Stimulated activated naive CD8-positive, alpha-beta T cell treated with anti-CD3 and anti-CD28 coated beads, Interleukin-15, amount 100 ng/mL, for 72 hours (primary cell): ENCODE measurements around the gene MAST4.

ENCODE experiments used
- ATAC-seq: fragments of 150-1000 bp; cut with Tn5 transposase; 2 replicates; pipeline ENCODE4 v1.10.0; 2021; ENCODE audit warnings: mild to moderate bottlenecking, moderate library complexity
- DNase-seq, 2 donors: peaks; one replicate each; pipeline ENCODE4 v3.0.0; 2021 to 2022
- H3K27ac Mint-ChIP-seq, 2 donors: one replicate each; pipeline ENCODE4 v1.8.0; 2022; ENCODE audit warnings: mild to moderate bottlenecking in 2 of 2, mixed read lengths in 2 of 2, moderate library complexity in 2 of 2
- H3K27me3 Mint-ChIP-seq: one replicate; pipeline ENCODE4 v1.8.0; 2022; ENCODE audit warnings: mixed read lengths
- H3K4me1 Mint-ChIP-seq: one replicate; pipeline ENCODE4 v1.8.0; 2022; ENCODE audit warnings: mild to moderate bottlenecking, mixed read lengths
- H3K4me3 Mint-ChIP-seq, 2 donors: one replicate each; pipeline ENCODE4 v1.8.0; 2022; ENCODE audit warnings: mild to moderate bottlenecking in 2 of 2, mixed read lengths in 2 of 2, moderate library complexity in 1 of 2
- H3K9me3 Mint-ChIP-seq, 2 donors: one replicate each; pipeline ENCODE4 v1.8.0; 2022; ENCODE audit warnings: mixed read lengths in 2 of 2

MAST4 gene

GRCh38 chr5:66655395-66656324 lies 59.5 kb downstream of the MAST4 start:
- H3K9me3 Mint-ChIP-seq, result peaks cover 0 to 5% of the 10 kb centered on the region in 2 donors
- DNase-seq, result no peak
- no peaks in the 10 kb centered on the region for H3K4me1 Mint-ChIP-seq
- no peak overlapping the region for H3K4me3 Mint-ChIP-seq
- peaks cover 9% of the 10 kb centered on the region for H3K27me3 Mint-ChIP-seq
- no peak overlapping the region for H3K27ac Mint-ChIP-seq
- ATAC-seq, result no peak

DNA sequence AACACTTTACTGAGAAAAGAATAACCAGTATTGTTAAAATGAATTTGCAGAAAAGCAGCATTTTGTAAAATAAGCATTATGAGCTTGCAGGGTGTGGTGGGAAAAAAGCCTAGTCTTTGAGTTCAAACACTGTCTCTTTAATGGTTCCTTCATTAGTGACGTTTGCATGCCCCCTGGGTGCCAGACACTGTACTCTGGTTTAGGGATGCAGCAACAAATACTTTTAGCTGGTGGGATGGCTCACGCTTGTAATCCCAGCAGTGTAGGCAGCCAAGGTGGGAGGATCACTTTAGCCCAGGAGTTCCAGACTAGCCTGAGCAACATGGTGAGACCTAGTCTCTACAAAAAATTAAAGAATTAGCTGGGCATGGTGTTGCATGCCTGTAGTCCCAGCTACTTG lies 62.3 kb downstream of the MAST4 start:
- Mint-ChIP-seq H3K4me1 (no peaks in the 10 kb centered on the region), H3K9me3 (peaks cover 2 to 6% of the 10 kb centered on the region in 2 donors), H3K4me3 (no peak overlapping the region), H3K27ac (no peak overlapping the region), H3K27me3 (peaks cover 9% of the 10 kb centered on the region)
- no peak for ATAC-seq
- no peak for DNase-seq

DNA sequence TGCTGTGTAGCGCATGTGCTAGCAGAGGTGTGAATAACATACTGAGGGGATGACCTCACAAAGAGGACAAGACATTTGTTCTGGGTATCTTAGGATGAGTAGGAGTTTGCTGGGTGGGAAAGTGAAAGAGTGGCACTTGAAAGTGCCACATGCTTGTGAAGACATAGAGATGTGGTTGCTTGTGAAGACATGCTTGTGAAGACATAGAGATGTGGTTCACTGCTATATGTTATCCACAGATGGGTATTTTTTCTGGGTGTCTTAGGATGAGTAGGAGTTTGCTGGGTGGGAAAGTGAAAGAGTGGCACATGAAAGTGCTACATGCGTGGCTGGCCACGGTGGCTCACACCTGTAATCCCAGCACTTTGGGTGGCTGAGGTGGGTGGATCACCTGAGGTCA lies 63.6 kb downstream of the MAST4 start:
- no peak overlapping the region for H3K4me3 Mint-ChIP-seq
- ATAC-seq, result peak; percentile 69
- DNase-seq, result no peak

DNA sequence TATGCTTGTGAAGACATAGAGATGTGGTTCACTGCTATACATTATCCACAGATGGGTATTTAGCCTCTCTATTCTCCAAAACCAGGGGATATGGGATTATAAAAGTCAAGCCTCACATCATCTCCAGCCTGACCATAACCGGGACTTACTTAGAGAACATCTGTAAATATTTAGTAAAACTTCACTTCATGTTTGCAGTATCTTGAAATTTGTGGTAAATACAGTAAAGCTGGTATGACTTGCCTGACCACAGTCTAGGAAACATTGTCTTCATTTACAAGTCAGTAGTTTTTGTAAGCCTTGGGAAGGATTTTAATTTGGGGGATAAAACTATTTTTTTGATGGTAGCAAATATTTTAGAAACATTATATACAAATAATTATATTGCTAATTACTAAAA lies 64.2 kb downstream of the MAST4 start:
- no peaks in the 10 kb centered on the region for H3K4me1 Mint-ChIP-seq
- H3K4me3 Mint-ChIP-seq, result no peak overlapping the region
- H3K9me3 Mint-ChIP-seq, result peaks cover 8 to 18% of the 10 kb centered on the region in 2 donors
- no peak overlapping the region for H3K27ac Mint-ChIP-seq
- DNase-seq (no peak), ATAC-seq (no peak)
- peaks cover 15% of the 10 kb centered on the region for H3K27me3 Mint-ChIP-seq

More for the DNA sequence above, 63.6 kb downstream of the MAST4 start:
- peaks cover 8 to 15% of the 10 kb centered on the region in 2 donors for H3K9me3 Mint-ChIP-seq
- H3K27ac Mint-ChIP-seq, result no peak overlapping the region
- H3K4me1 Mint-ChIP-seq, result no peaks in the 10 kb centered on the region
- H3K27me3 Mint-ChIP-seq, result peaks cover 15% of the 10 kb centered on the region

GRCh38 chr5:66661149-66661548 lies 65.0 kb downstream of the MAST4 start:
- Mint-ChIP-seq H3K27me3 (peaks cover 15% of the 10 kb centered on the region), H3K27ac (no peak overlapping the region), H3K4me3 (no peak overlapping the region), H3K9me3 (peaks cover 8 to 18% of the 10 kb centered on the region in 2 donors), H3K4me1 (no peaks in the 10 kb centered on the region)
- no peak for DNase-seq
- no peak for ATAC-seq

DNA sequence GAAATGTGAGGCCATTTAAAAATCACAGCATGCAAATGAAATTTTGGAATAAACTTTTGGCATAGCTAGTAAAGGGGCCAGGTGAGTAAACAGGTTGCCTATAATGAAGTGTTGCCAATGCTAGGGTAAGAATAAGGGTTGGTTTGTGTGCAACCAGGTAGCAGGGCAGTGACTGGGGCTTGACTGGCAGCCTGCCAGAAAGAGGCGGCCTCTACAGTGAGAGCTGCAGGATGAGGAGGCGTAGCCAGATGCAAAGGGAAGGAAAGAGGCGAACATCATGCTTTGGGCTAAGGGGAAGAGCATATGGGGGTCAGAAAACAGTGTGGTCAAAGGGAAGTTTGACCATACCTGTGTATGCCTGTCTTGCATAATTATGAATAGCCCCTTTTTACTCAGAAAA lies 70.6 kb downstream of the MAST4 start:
- H3K27ac Mint-ChIP-seq, result no peak overlapping the region
- no peak for ATAC-seq

GRCh38 chr5:66669086-66669861 lies 73.1 kb downstream of the MAST4 start:
- no peak for DNase-seq
- H3K9me3 Mint-ChIP-seq, result peaks cover 0 to 7% of the 10 kb centered on the region in 2 donors
- no peak overlapping the region for H3K4me3 Mint-ChIP-seq
- H3K27ac Mint-ChIP-seq, result no peak overlapping the region
- no peak for ATAC-seq
- peaks cover 26% of the 10 kb centered on the region for H3K27me3 Mint-ChIP-seq
- no peaks in the 10 kb centered on the region for H3K4me1 Mint-ChIP-seq

More for the DNA sequence above, 70.6 kb downstream of the MAST4 start:
- H3K9me3 Mint-ChIP-seq, result peaks cover 8 to 14% of the 10 kb centered on the region in 2 donors
- DNase-seq, result no peak
- no peak overlapping the region for H3K4me3 Mint-ChIP-seq
- no peaks in the 10 kb centered on the region for H3K4me1 Mint-ChIP-seq
- H3K27me3 Mint-ChIP-seq, result peaks cover 42% of the 10 kb centered on the region

- Mint-ChIP-seq H3K4me3 (no peak overlapping the region), H3K27ac (no peak overlapping the region), H3K27me3 (peaks cover 26% of the 10 kb centered on the region), H3K4me1 (no peaks in the 10 kb centered on the region), H3K9me3 (peaks cover 0 to 3% of the 10 kb centered on the region in 2 donors)
- ATAC-seq (no peak), DNase-seq (no peak)
Observed at GRCh38 chr5:66669862-66670195, 73.6 kb downstream of the MAST4 start.

GRCh38 chr5:66671305-66671704 lies 75.1 kb downstream of the MAST4 start:
- H3K4me1 Mint-ChIP-seq, result no peaks in the 10 kb centered on the region

GRCh38 chr5:66674802-66675201 lies 78.6 kb downstream of the MAST4 start:
- ATAC-seq, result no peak
- no peak for DNase-seq
- H3K27ac Mint-ChIP-seq, result no peak overlapping the region
- H3K4me3 Mint-ChIP-seq, result no peak overlapping the region
- H3K27me3 Mint-ChIP-seq, result peaks cover 27% of the 10 kb centered on the region
- no peaks in the 10 kb centered on the region for H3K4me1 Mint-ChIP-seq
- H3K9me3 Mint-ChIP-seq, result no peaks in the 10 kb centered on the region

More at GRCh38 chr5:66671305-66671704, 75.1 kb downstream of the MAST4 start:
- no peaks in the 10 kb centered on the region for H3K9me3 Mint-ChIP-seq
- no peak overlapping the region for H3K4me3 Mint-ChIP-seq
- H3K27me3 Mint-ChIP-seq, result peaks cover 40% of the 10 kb centered on the region
- DNase-seq (no peak), ATAC-seq (no peak)
- no peak overlapping the region for H3K27ac Mint-ChIP-seq

DNA sequence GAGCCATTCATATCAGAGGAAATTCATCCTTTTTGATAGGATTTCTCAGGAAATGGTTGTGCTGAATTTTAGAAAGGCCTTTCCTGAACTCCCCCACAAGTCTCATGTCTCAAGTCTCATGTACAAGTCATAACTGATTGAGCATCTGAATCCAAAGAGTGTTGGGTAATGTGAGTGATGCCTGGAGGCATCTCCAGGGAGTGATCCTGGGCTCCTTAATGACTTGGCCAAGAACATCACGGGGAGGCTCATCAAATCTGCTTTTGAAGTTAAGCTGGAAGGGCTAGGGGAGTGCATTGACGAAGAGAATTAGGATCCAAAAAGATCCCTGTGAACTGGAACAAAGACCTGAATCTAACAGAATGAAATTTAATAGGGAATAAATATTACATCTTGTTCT lies 79.2 kb downstream of the MAST4 start:
- DNase-seq (no peak), ATAC-seq (no peak)
- Mint-ChIP-seq H3K27me3 (peaks cover 26% of the 10 kb centered on the region), H3K27ac (peak overlapping the region in 1 of 2 donors; percentile 36), H3K9me3 (no peaks in the 10 kb centered on the region), H3K4me1 (no peaks in the 10 kb centered on the region), H3K4me3 (no peak overlapping the region)

DNA sequence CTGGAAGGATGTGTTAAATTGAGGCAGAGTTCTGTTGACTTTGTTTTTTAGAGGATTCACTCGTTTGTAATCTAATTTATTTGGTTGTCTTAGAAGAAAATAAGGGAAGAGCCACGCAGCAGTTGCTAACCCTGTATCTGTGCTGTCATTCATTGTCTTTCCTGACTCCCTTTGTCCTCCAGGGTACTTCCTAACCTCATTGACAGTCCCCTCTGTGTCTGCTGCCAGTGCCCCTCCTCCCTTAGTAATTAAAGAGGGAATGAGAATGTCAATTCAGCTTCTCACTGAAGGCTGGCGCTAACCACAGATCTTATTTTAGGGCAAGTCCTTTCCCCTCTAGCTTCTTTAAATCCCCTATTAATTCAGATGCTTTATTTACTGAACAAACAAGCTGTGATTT lies 84.0 kb downstream of the MAST4 start:
- ATAC-seq (no peak), DNase-seq (no peak)
- H3K4me3 Mint-ChIP-seq, result no peak overlapping the region
- no peaks in the 10 kb centered on the region for H3K4me1 Mint-ChIP-seq
- H3K27ac Mint-ChIP-seq, result no peak overlapping the region
- no peaks in the 10 kb centered on the region for H3K9me3 Mint-ChIP-seq
- peaks cover 23% of the 10 kb centered on the region for H3K27me3 Mint-ChIP-seq

DNA sequence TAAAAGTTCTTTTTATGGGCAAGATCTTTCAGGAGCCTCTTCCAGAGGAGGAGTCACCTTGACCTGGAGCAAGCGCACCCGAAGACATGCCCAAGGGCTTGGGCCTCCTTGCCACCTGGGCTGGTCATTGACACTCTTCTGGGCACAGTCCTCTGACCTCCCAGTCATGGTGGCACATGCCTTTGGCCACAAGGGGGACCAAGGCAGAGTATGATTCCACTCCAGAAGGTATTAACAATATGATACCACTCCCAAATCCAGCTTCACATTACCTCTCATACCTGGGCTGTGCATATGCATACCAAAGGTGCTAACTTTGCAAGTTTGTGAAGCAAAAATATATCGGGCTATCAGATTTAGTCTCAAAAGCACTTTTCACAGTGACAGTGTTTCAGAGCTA lies 84.6 kb downstream of the MAST4 start:
- Mint-ChIP-seq H3K4me3 (no peak overlapping the region), H3K27ac (no peak overlapping the region), H3K9me3 (no peaks in the 10 kb centered on the region), H3K27me3 (peaks cover 17% of the 10 kb centered on the region), H3K4me1 (no peaks in the 10 kb centered on the region)
- no peak for ATAC-seq
- DNase-seq, result no peak

- H3K27ac Mint-ChIP-seq, result peak overlapping the region in 1 of 2 donors; percentile 76
- no peaks in the 10 kb centered on the region for H3K9me3 Mint-ChIP-seq
- no peak for DNase-seq
- ATAC-seq, result no peak
- no peak overlapping the region for H3K4me3 Mint-ChIP-seq
- H3K27me3 Mint-ChIP-seq, result peaks cover 8% of the 10 kb centered on the region
- no peaks in the 10 kb centered on the region for H3K4me1 Mint-ChIP-seq
Observed at GRCh38 chr5:66684663-66685062, 88.5 kb downstream of the MAST4 start.

GRCh38 chr5:66689522-66690220 lies 93.5 kb downstream of the MAST4 start:
- ATAC-seq (no peak), DNase-seq (no peak)
- H3K4me3 Mint-ChIP-seq, result no peak overlapping the region
- no peaks in the 10 kb centered on the region for H3K9me3 Mint-ChIP-seq
- peaks cover 18% of the 10 kb centered on the region for H3K27me3 Mint-ChIP-seq
- no peaks in the 10 kb centered on the region for H3K4me1 Mint-ChIP-seq
- H3K27ac Mint-ChIP-seq, result no peak overlapping the region
